ENCODE results near the gene PDE6G.

DNA sequence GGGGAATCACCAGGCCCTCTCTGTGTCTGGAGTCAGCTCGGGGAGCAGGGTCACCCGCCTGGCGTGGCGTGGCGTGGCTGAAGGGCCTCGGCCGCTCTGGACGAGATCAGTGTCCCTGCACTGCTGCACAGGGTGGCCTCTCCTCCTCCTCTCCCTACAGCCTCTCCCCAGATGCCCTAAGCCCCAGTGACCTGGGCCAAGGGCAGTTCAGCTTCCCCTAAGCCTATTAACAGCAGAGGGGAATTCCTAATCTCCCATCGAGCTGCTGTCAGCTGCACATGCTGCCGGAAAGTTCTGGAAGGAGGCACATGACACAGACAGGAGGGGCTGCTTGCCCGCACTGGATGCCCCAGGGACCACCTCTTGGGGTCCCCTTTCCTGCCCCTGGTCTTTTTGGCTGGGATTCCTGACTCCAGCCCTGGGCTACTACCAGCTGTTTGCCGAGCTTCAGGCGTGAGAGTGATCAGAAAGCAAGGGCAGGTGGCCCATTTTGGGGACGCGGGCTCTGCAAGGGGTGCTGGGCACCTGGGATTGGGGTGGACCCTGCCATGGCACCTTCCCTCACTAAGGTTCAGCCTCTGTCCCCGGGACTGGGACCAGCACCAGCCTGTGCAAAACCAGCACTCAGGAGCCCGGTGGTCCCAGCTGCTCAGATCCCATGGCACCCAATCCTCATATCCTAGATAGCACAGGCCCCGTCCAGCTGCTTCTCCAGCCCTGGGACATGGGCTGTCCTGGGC, 794 bp downstream of the PDE6G start:
- TF ChIP-seq EZH2phosphoT487 (IDR thresholded peaks at IDR 0.05; ENCODE audit: low read depth, severe bottlenecking, unreplicated experiment): no peak
- TF ChIP-seq, protein P1, sequence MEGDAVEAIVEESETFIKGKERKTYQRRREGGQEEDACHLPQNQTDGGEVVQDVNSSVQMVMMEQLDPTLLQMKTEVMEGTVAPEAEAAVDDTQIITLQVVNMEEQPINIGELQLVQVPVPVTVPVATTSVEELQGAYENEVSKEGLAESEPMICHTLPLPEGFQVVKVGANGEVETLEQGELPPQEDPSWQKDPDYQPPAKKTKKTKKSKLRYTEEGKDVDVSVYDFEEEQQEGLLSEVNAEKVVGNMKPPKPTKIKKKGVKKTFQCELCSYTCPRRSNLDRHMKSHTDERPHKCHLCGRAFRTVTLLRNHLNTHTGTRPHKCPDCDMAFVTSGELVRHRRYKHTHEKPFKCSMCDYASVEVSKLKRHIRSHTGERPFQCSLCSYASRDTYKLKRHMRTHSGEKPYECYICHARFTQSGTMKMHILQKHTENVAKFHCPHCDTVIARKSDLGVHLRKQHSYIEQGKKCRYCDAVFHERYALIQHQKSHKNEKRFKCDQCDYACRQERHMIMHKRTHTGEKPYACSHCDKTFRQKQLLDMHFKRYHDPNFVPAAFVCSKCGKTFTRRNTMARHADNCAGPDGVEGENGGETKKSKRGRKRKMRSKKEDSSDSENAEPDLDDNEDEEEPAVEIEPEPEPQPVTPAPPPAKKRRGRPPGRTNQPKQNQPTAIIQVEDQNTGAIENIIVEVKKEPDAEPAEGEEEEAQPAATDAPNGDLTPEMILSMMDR (IDR thresholded peaks at IDR 0.05; ENCODE audit: poor library complexity): no peak

Measured in hepatocyte (in vitro differentiated cells).